HG03139 (cell line): ENCODE results near the gene PCGF3.
"Not testable (repeated sequence)": the region's sequence is repeated elsewhere in the genome, so short reads cannot be mapped to it uniquely, and the experiment has no call there.

Experiments used
- ATAC-seq: cut with Tn5 transposase; IDR thresholded peaks from one replicate; pipeline ENCODE4 v1.9.1; 2021; ENCODE audit not compliant: unreplicated experiment

Gene PCGF3

DNA sequence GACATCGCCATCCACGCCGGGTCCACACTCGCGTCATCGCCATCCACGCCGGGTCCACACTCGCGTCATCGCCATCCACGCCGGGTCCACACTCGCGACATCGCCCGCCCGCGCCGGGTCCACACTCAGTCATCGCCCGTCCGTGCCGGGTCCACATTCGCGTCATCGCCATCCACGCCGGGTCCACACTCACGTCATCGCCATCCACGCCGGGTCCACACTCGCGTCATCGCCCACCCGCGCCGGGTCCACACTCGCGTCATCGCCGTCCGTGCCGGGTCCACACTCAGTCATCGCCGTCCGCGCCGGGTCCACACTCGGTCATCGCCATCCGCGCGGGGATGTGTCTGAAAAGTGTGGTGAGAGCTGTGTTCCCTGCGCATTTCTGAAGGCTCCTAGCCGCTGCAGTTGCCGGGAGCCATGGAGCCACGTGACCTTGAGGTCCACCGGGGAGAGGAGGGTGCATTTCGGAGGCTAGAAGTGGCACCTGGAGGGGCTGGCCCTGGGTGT, 17.3 kb downstream of the PCGF3 start:
- no peak for ATAC-seq

DNA sequence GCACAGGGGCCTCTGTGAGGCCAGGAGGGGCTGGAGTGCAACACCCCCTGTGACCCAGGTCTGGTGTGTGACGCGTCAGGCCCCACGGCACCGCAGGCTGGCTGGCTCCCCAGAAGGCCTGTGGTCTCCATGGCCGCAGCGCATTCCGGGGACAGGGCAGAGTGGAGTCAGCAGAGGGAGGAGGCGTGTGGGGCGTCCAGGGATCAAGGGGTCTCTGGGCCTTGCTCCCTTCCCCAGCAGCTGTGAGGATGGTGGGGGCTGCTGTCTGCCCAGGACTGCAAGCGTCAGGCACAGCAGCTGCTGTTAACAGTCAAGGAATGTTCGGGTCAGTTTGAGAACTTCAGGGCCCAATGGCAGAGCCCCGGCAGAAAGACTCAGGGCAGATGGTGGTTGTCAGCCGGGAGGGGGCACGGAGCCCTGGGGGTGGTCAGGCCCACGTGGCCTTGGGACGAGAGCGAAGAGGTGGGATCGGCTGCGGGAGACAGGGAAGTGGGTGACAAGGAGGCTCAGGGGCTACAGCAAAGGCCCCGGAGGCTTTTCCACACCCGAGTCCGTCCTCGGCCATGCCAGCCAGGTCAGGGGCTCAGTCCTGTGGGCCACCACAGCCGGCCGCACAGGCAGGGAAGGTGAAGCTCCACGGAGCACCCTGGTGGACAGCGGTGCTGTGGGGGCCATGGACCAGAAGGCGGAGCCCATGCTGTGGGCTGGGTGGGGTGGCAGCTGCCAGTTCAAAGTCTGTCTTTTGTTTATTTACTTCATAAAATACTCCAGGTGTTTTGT, 18.3 kb downstream of the PCGF3 start:
- no peak for ATAC-seq

DNA sequence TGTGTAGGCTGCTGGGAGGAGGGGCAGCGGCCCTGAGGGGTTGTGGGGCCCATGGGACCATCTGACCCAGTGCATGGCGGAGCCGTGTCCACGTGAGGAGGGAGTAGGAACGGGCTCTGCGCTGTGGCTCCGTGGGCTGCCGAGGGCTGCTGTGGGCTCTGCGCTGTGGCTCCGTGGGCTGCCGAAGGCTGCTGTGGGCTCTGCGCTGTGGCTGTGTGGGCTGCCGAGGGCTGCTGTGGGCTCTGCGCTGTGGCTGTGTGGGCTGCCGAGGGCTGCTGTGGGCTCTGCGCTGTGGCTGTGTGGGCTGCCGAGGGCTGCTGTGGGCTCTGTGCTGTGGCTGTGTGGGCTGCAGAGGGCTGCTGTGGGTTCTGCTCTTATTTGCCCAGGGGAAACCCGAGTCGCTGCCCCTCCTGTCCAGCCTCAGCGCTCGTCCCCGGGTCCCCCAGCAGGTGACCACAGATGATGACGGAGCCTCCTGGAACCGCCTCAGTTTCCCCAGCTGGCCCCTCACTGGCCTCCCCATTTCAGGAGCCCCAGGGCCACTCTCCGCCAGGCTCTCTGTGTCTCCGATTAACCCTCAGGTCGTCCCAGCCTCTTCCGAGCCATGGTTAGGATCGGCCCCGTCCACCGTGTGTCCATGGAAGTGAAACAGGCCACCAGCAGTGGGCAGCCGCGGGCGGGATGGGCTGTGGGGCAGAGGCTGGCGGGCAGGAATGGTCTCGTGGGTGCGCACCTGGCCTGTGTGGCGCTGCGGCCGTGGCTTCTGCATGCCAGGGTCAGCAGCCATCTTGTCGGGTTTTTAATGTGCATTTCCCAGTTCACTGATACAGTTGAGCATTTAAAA, 20.0 kb downstream of the PCGF3 start:
- ATAC-seq: no peak

DNA sequence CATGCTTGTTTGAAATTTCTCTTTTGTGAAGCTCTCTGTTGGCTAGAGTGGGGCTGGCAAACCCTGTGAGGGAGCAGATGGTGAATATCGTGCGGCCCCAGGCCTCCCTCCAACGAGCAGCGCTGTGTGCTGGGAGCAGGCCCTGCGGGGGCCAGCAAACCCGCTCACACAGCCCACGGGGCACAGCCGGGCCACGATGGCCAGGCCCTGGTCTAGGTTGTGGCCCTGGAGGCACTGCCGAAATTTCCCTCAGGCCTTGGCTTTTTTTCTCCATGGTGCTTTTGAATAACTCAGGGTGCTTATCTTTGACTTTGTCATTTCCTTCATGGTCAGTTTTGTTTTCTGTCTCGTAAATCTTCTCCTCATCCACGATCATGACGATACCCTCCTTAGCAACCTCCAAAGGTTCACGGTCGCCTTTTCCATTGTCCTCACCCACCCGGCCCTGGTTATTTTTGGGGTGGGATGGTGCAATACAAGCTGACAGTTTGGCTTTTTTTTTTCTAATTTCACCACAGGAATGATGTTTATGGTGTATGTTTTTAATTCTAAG, 20.7 kb downstream of the PCGF3 start:
- ATAC-seq: no peak

DNA sequence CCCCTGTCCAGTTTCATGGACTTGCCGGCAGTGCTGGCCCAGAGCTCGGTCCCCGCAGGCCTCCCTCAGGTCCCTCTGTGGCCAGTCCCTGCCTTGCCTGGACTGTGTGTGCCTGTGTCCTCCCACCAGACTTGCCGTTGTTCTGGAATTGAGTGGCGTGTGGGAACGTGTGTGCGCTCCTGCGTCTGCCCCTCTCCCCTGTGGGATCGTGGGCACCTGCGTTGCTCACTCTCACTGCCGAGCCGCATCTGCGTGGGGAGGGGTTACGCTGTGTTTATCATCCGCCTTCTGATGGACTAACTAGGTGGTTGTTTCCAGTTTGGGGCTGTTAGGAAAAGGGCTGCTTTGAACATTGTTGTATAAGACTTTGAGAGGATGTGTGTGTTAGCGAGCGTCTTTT, 21.2 kb downstream of the PCGF3 start:
- ATAC-seq: no peak

DNA sequence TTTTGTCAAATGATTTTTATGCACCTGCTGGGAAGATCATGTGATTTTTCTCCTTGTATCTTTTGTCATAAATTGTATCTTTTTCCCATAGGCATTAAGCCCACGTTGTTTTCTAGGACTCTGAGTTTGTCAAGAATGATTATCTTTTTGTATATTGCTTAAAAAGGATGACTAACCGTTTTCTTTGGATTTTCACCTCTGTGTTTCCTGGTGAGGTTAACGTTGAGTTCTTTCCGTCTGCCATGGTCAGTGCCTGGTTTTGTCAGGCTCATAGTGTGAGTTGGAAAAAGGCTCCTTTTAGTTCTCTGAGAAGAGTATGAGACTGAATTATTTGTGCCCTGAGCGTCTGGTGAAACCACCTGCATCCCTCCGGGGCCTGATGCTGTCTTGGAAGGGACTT, 21.9 kb downstream of the PCGF3 start:
- ATAC-seq: no peak

DNA sequence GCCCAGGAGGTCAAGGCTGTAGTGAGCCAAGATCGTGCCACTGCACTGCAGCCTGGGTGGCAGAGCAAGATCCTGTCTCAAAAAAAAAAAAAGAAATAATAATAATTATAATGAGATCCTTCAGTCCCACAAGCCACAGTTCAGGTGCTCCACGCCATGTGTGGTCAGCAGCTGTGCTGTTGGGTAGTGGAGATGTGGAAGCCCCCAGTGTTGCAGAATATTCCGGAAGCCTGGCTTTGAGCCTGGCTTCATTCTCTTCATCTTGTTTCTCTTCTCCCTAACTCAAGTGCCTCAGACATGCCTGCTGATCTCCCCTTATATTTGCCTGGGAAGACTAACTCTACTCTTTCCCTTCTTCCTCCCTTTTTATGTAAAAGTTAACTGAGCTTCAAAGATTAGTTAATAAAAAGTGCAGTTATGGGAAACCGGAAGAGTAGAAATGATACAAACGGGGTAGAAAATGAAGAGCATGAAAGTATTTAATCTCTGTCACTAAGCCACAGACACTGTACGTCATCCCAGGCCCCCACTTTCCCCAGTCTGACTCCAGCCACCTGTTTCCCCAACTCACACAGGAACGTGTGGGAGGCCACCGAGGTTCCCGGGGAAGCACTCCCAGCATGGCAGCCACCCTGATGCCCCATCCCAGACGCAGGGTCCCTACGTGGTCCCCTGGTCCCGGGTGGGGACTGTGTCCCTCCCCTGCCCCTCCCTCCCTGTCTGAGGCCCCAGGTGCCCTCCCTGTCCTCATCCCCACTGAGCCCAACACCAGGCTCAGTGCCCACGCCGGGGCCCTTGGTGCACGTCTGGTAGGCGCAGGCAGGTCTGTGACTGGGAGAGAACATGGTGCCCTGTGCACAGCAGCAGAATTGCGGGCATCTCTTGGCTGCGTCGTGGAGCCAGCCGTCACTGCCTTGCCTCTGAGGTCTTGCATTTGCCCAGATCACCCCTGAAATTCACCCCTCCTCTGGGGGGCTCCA, 24.0 kb downstream of the PCGF3 start:
- no peak for ATAC-seq

DNA sequence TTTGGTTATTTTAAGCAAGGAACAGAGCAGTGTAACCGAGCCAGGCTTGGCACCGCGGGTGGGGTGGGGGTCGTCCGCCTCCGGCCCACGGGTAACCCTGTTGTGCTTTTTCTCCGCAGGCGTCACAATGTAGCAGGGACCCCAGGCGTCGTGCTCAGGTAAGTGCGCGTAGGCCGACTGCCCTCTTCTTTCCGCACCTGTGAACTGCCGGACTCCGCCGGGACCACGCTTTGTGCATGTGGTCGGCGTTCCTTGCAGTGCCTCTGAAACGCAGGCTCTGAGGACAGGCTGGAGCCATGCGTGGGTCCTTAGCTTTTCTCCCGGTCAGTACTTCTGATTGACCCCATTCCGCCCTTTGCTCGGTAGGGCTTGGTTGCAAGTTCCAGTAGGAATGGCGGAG, 24.9 kb downstream of the PCGF3 start:
- no peak for ATAC-seq

DNA sequence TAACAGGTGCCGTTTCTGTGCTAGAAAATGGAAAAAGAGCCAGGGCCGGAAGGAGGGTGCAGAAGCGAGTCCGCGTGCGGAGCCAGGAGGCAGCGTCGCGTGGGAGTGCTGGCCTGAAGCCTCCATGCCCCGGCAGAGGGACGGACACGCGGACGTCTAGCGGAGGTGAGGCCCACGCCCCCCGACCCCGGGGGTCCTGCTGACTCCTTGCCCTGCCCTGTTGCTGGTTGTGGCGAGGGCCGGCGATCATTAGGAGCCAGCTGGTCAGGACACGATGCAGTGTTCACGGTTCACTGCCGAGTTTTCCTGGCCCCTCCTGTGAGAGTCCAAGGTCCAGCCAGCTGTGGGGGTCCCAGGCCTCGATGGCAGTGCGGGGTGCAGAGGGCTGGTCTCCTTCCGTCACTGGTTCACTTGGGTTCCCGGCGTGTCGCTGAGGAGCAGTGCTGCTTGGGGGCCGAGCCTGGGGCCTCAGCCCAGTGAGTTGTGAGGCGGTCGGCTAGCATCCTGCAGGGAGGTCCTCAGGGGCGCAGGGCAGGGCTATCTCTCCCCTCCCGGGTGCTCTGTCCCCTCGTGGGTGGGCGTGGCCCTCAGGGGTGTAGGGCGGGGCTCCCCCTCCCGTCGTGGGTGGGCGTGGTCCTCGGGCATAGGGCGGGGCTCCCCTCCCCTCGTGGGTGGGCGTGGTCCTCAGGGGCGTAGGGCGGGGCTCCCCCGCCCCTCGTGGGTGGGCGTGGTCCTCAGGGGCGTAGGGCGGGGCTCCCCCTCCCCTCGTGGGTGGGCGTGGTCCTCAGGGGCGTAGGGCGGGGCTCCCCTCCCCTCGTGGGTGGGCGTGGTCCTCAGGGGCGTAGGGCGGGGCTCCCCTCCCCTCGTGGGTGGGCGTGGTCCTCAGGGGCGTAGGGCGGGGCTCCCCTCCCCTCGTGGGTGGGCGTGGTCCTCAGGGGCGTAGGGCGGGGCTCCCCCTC, 25.6 kb downstream of the PCGF3 start:
- ATAC-seq: not testable (repeated sequence)

DNA sequence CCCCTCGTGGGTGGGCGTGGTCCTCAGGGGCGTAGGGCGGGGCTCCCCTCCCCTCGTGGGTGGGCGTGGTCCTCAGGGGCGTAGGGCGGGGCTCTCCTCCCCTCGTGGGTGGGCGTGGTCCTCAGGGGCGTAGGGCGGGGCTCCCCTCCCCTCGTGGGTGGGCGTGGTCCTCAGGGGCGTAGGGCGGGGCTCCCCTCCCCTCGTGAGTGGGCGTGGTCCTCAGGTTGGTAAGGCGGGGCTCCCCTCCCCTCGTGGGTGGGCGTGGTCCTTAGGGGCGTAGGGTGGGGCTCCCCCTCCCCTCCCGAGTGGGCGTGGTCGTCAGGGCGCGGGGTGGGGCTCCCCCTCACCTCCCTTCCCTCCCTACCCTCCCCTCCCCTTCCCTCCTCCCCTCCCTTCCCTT, 26.3 kb downstream of the PCGF3 start:
- ATAC-seq: not testable (repeated sequence)

DNA sequence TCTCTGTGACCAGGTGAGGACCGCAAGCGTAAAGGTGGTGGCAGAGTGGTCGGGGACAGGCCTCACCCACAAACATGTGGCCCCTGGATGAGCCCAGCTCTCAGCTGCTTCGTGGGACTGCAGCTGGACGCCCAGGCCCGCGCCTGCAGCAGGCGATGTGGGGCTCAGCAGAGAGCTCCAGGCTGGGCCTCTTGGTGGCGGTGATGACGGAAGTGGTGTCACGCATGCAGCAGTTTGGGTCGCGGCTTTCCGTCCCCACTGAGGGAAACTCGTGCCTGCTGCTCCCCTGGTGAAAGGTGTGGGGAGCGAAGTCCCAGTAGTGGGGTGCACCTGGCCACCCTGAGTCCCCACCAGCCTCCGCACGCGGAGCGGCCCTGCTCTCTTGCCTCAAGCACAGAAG, 26.9 kb downstream of the PCGF3 start:
- ATAC-seq: no peak

DNA sequence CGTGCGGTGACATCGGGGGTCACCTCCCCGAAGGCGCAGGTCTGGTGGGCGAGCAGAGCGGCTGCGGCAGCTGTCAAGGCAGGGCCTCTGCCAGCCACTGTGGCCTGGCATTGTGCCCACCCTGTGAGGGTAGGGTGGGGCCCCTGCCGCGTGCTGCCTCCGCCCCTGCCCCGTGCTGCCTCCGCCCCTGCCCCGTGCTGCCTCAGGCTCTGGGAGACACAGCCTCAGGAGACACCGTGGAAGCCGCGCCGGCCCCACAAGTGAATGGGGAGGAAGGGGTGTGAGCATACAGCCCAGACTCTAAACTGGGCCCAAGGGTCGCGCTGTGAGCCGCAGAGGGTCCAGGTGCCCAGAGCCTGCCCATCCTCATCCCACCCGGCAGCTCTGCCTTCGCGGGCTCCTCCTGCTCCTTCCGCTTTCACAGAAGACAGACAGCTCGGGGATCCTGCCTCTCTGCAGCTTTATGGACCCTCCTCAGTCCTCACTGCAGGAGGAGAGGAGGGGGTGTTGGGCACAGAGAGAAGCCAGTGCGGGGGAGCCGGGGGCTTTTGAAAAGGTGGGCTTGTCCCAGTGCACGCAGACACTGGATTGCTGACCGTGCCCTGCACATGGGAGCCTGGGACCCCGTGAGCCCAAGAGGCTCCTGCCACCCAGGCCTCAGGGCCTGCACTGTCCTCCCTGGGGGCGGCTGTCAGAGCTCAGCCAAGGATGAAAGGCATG, 27.4 kb downstream of the PCGF3 start:
- ATAC-seq: no peak

DNA sequence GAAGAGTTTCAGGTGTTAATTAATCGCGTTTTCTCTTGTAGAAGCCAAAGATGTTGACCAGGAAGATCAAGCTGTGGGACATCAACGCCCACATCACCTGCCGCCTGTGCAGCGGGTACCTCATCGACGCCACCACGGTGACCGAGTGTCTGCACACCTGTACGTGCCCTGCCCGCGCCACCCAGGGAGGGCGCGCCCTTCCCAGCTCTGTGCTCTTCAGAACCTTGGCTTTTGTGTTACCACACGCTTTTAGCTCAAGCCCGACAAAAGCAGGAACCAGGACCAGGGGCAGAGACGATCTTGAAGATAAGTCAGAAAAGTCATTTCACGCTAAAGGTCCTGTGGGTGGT, 28.0 kb downstream of the PCGF3 start:
- ATAC-seq: no peak

DNA sequence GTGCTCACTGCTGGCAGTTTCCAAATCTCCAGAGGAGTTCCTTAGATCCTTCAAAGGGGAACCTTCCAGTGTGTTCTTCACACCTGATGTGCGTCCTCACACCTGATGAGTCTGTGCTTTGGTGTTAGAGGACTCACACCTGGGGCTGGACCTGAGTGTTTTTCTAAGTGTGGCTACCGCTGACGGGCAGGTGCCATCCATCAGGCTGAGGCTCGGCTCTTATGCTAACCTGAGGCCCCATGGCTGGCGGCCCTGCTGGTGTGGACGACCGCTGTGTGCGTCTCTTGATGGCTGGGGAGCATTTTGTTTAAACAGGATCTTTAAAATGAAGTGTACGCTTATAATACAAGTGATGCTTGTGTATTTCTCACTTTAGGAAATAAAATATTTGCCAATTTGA, 28.4 kb downstream of the PCGF3 start:
- no peak for ATAC-seq

DNA sequence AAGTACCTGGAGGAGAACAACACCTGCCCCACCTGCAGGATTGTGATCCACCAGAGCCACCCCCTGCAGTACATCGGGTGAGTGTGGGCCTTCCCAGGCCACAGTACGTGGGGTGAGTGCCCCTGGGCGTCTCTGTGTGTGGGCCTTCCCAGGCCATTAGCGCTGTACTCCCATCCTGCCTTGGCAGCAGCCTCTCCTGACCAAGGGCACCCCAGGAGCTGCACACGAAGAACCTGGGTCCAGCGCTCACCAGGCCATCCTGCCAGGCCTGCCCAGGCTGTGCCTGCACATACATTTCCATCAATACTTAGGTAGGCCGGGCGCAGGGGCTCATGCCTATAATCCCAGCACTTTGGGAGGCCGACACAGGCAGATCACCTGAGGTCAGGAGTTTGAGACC, 29.3 kb downstream of the PCGF3 start:
- no peak for ATAC-seq

DNA sequence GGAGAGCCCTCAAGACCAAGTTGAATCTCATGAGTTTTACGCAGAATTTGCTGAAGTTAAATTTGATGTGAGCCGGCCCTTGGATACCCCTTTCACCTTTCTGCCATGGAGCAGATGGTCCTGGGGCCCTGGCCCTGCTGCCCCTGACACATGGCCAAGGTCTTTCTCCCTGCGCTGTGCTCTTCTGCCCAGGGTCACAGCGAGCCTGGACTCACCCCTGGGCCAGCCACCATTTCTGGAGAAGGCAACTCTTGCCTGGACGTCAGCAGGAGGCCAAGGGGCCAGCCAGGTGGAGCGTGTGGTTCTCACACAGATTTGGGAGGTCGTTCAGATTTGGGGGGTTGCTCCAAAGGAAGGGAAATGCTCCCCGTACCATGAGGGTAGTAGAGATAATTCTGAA, 30.0 kb downstream of the PCGF3 start:
- no peak for ATAC-seq

DNA sequence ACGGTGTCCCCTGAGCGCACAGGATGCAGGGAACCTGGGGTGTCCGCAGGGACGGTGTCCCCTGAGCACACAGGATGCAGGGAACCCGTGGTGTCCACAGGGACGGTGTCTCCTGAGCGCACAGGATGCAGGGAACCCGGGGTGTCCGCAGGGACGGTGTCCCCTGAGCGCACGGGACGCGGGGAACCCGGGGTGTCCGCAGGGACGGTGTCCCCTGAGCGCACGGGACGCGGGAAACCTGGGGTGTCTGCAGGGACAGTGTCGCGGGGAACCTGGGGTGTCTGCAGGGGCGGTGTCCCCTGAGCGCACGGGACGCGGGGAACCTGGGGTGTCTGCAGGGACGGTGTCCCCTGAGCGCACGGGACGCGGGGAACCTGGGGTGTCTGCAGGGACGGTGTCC, 30.9 kb downstream of the PCGF3 start:
- ATAC-seq: not testable (repeated sequence)

DNA sequence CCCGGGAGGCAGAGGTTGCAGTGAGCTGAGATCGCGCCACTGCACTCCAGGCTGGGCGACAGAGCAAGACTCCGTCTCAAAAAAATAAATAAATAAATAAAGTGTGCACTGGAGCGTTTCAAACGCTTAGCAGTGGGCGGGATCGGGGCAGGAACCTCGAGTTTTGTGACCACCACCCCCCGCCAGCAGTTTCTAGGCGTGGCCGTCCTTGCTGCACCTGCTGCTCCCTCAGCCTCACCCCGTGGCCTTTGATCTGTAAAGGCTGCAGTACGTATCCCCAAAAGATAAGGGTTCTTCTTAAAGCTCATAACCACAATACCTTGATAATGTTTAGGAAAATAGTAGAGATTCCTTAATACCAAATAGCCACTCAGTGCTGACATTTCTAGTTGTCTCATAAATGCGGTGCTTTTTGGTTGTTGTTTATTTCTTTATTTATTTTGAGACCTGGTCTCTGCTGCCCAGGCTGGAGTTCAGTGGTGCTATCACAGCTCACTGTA, 33.2 kb downstream of the PCGF3 start:
- no peak for ATAC-seq

DNA sequence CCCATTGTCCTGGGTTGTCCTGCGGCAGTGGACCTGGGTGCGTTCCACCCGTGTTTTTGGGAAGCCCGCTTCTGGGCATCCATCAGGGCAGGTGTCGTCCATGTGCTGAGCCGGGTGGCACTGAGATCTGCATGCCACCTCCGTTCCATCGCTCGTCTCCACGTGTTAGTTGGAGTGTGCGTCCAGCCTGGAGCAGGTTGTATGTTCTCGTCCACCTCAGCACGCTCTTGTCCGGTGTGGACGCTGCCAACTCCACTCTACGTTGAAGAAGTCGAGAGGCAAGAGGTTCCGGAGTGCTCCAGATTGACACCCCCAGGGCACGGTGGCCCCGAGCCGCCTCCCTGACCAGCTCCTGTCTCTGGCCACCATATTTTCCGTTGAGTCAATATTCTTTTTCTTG, 33.9 kb downstream of the PCGF3 start:
- no peak for ATAC-seq
